ENCODE data around the gene VEZF1. TPM values are rescaled to one million over a fixed set of nuclear protein-coding genes. Genes with fewer than 3 reads are reported as not detected.

The VEZF1 gene
- total and polyA plus RNA-seq, 2 experiments from 2014 or later: 36.0 to 67.7 TPM

GRCh38 chr17:57994436-57994835, 6.4 kb upstream of the VEZF1 start:
- Histone ChIP-seq H4K20me1 (replicated peaks; ENCODE audit: insufficient read depth) (peaks cover 11% of the 10 kb centered on the region), H3K27ac (ENCODE audit: low read depth) (no peak overlapping the region), H2AFZ (no peak overlapping the region), H3K4me3 (no peak overlapping the region), H3F3A (replicated peaks; ENCODE audit: low read depth) (no peaks in the 10 kb centered on the region; the same call in 1 of the 2 replicates), H3K36me3 (ENCODE audit: insufficient read depth) (no peaks in the 10 kb centered on the region; the same call in 1 of the 2 replicates), H3K9me2 (ENCODE audit: insufficient read depth) (no peaks in the 10 kb centered on the region), H3K4me1 (ENCODE audit: insufficient read depth) (peaks cover 9% of the 10 kb centered on the region), H3K27me3 (ENCODE audit: insufficient read depth) (no peaks in the 10 kb centered on the region), H3K79me2 (replicated peaks; ENCODE audit: insufficient read depth) (no peaks in the 10 kb centered on the region), H3K4me2 (no peak overlapping the region)
- Mint-ChIP-seq H3K36me3 (ENCODE audit: low read depth) (peaks cover 37% of the 10 kb centered on the region; the same call in 2 of the 3 replicates), H3K4me1 (peaks cover 49% of the 10 kb centered on the region), H3K27ac (no peak overlapping the region), H3K4me3 (no peak overlapping the region), H3K9me3 (no peaks in the 10 kb centered on the region), H3K27me3 (ENCODE audit: insufficient read depth, low read depth, poor library complexity) (peaks cover 2% of the 10 kb centered on the region)
- DNase-seq (ENCODE audit: low spot score): no peak
- peak; percentile 11 for ATAC-seq
- TF ChIP-seq POLR2AphosphoS5 (IDR thresholded peaks at IDR 0.05; ENCODE audit: low read depth): 0 out of 2 replicates have a peak, but pooled peaks have one; percentile 16
- TF ChIP-seq ZNF331 (CRISPR knock-in tag; IDR thresholded peaks at IDR 0.05; ENCODE audit: low read depth): no peak

GRCh38 chr17:57993471-57994365, 5.7 kb upstream of the VEZF1 start:
- TF ChIP-seq, protein P1, sequence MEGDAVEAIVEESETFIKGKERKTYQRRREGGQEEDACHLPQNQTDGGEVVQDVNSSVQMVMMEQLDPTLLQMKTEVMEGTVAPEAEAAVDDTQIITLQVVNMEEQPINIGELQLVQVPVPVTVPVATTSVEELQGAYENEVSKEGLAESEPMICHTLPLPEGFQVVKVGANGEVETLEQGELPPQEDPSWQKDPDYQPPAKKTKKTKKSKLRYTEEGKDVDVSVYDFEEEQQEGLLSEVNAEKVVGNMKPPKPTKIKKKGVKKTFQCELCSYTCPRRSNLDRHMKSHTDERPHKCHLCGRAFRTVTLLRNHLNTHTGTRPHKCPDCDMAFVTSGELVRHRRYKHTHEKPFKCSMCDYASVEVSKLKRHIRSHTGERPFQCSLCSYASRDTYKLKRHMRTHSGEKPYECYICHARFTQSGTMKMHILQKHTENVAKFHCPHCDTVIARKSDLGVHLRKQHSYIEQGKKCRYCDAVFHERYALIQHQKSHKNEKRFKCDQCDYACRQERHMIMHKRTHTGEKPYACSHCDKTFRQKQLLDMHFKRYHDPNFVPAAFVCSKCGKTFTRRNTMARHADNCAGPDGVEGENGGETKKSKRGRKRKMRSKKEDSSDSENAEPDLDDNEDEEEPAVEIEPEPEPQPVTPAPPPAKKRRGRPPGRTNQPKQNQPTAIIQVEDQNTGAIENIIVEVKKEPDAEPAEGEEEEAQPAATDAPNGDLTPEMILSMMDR (conservative IDR thresholded peaks at IDR 0.05; ENCODE audit: low read depth in 2 of 2): no peak
- TF ChIP-seq, protein P2, sequence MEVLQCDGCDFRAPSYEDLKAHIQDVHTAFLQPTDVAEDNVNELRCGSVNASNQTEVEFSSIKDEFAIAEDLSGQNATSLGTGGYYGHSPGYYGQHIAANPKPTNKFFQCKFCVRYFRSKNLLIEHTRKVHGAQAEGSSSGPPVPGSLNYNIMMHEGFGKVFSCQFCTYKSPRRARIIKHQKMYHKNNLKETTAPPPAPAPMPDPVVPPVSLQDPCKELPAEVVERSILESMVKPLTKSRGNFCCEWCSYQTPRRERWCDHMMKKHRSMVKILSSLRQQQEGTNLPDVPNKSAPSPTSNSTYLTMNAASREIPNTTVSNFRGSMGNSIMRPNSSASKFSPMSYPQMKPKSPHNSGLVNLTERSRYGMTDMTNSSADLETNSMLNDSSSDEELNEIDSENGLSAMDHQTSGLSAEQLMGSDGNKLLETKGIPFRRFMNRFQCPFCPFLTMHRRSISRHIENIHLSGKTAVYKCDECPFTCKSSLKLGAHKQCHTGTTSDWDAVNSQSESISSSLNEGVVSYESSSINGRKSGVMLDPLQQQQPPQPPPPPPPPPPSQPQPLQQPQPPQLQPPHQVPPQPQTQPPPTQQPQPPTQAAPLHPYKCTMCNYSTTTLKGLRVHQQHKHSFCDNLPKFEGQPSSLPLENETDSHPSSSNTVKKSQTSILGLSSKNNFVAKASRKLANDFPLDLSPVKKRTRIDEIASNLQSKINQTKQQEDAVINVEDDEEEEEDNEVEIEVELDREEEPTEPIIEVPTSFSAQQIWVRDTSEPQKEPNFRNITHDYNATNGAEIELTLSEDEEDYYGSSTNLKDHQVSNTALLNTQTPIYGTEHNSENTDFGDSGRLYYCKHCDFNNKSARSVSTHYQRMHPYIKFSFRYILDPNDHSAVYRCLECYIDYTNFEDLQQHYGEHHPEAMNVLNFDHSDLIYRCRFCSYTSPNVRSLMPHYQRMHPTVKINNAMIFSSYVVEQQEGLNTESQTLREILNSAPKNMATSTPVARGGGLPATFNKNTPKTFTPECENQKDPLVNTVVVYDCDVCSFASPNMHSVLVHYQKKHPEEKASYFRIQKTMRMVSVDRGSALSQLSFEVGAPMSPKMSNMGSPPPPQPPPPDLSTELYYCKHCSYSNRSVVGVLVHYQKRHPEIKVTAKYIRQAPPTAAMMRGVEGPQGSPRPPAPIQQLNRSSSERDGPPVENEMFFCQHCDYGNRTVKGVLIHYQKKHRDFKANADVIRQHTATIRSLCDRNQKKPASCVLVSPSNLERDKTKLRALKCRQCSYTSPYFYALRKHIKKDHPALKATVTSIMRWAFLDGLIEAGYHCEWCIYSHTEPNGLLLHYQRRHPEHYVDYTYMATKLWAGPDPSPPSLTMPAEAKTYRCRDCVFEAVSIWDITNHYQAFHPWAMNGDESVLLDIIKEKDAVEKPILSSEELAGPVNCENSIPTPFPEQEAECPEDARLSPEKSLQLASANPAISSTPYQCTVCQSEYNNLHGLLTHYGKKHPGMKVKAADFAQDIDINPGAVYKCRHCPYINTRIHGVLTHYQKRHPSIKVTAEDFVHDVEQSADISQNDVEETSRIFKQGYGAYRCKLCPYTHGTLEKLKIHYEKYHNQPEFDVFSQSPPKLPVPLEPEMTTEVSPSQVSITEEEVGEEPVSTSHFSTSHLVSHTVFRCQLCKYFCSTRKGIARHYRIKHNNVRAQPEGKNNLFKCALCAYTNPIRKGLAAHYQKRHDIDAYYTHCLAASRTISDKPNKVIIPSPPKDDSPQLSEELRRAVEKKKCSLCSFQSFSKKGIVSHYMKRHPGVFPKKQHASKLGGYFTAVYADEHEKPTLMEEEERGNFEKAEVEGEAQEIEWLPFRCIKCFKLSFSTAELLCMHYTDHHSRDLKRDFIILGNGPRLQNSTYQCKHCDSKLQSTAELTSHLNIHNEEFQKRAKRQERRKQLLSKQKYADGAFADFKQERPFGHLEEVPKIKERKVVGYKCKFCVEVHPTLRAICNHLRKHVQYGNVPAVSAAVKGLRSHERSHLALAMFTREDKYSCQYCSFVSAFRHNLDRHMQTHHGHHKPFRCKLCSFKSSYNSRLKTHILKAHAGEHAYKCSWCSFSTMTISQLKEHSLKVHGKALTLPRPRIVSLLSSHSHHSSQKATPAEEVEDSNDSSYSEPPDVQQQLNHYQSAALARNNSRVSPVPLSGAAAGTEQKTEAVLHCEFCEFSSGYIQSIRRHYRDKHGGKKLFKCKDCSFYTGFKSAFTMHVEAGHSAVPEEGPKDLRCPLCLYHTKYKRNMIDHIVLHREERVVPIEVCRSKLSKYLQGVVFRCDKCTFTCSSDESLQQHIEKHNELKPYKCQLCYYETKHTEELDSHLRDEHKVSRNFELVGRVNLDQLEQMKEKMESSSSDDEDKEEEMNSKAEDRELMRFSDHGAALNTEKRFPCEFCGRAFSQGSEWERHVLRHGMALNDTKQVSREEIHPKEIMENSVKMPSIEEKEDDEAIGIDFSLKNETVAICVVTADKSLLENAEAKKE (CRISPR knock-in tag; IDR thresholded peaks at IDR 0.05): no peak
- TF ChIP-seq, protein P3, sequence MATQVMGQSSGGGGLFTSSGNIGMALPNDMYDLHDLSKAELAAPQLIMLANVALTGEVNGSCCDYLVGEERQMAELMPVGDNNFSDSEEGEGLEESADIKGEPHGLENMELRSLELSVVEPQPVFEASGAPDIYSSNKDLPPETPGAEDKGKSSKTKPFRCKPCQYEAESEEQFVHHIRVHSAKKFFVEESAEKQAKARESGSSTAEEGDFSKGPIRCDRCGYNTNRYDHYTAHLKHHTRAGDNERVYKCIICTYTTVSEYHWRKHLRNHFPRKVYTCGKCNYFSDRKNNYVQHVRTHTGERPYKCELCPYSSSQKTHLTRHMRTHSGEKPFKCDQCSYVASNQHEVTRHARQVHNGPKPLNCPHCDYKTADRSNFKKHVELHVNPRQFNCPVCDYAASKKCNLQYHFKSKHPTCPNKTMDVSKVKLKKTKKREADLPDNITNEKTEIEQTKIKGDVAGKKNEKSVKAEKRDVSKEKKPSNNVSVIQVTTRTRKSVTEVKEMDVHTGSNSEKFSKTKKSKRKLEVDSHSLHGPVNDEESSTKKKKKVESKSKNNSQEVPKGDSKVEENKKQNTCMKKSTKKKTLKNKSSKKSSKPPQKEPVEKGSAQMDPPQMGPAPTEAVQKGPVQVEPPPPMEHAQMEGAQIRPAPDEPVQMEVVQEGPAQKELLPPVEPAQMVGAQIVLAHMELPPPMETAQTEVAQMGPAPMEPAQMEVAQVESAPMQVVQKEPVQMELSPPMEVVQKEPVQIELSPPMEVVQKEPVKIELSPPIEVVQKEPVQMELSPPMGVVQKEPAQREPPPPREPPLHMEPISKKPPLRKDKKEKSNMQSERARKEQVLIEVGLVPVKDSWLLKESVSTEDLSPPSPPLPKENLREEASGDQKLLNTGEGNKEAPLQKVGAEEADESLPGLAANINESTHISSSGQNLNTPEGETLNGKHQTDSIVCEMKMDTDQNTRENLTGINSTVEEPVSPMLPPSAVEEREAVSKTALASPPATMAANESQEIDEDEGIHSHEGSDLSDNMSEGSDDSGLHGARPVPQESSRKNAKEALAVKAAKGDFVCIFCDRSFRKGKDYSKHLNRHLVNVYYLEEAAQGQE (IDR thresholded peaks at IDR 0.05; ENCODE audit: unreplicated experiment): no peak
- TF ChIP-seq POLR2AphosphoS5 (IDR thresholded peaks at IDR 0.05; ENCODE audit: low read depth) (0 out of 2 replicates have a peak, but pooled peaks have one; percentile 9), JUNB (IDR thresholded peaks at IDR 0.05; ENCODE audit: unreplicated experiment) (no peak), EZH2phosphoT487 (IDR thresholded peaks at IDR 0.05; ENCODE audit: unreplicated experiment) (no peak)
- Mint-ChIP-seq H3K9me3 (no peaks in the 10 kb centered on the region), H3K4me1 (peaks cover 51% of the 10 kb centered on the region), H3K4me3 (no peak overlapping the region), H3K36me3 (ENCODE audit: low read depth) (peaks cover 31% of the 10 kb centered on the region; the same call in 2 of the 3 replicates), H3K27me3 (ENCODE audit: insufficient read depth, low read depth, poor library complexity) (peaks cover 5% of the 10 kb centered on the region), H3K27ac (peak overlapping the region; percentile 80; the same call in 1 of the 2 replicates)
- Histone ChIP-seq H3F3A (replicated peaks; ENCODE audit: low read depth) (peaks cover 5% of the 10 kb centered on the region), H3K4me2 (no peak overlapping the region), H3K4me3 (no peak overlapping the region), H4K20me1 (replicated peaks; ENCODE audit: insufficient read depth) (peaks cover 5% of the 10 kb centered on the region), H3K79me2 (replicated peaks; ENCODE audit: insufficient read depth) (no peaks in the 10 kb centered on the region), H2AFZ (no peak overlapping the region), H3K27ac (ENCODE audit: low read depth) (no peak overlapping the region), H3K4me1 (ENCODE audit: insufficient read depth) (peaks cover 16% of the 10 kb centered on the region), H3K9me2 (ENCODE audit: insufficient read depth) (no peaks in the 10 kb centered on the region), H3K27me3 (ENCODE audit: insufficient read depth) (no peaks in the 10 kb centered on the region), H3K36me3 (ENCODE audit: insufficient read depth) (no peaks in the 10 kb centered on the region; the same call in 1 of the 2 replicates)
- no peak for DNase-seq (ENCODE audit: low spot score)
- ATAC-seq: peak; percentile 14

Data from GM23338 (cell line).